HepG2 (cell line): ENCODE data around the gene GLUL. TPM values are rescaled to one million over a fixed set of nuclear protein-coding genes. Genes with fewer than 3 reads are reported as not detected.

Experiments
- ATAC-seq: fragments of 200-7000 bp; cut with Tn5 transposase; 3 replicates; pipeline ENCODE4 v1.9.1; 2020; ENCODE audit warnings: mild to moderate bottlenecking, moderate library complexity
- BruUV-seq: library from RNA; stranded (reverse); fragments of 400-500 nt; replicated peaks from 2 replicates; lab custom pipeline; 2021; lab: Mats Ljungman, UMichigan
- CTCF ChIA-PET: fragments of 300-600 bp; formaldehyde crosslinking; extraction: SDS; loops from one replicate; lab custom pipeline; 2021; ENCODE audit warnings: low total read pairs, inconsistent platforms, low intra/inter-chr PET ratio; lab: Yijun Ruan, JAX
- POLR2A ChIA-PET: fragments of 350-600 bp; sonication (Branson Sonifier 250); formaldehyde crosslinking; loops from one replicate; lab custom pipeline; 2020; ENCODE audit warnings: antibody characterized with exemption, inconsistent platforms; lab: Yijun Ruan, JAX
- DNase-seq: peaks from one replicate; pipeline ENCODE4 v3.0.0-alpha.2; 2015; ENCODE audit warnings: low spot score
- FAIRE-seq: peaks from 3 replicates; lab custom pipeline; 2011; peaks lifted over from hg19 to GRCh38; lab: Jason Lieb, UNC
- H2AFZ ChIP-seq: one replicate; pipeline ENCODE4 v1.6.1; 2011; ENCODE audit warnings: low read length, inconsistent platforms
- H3K27ac ChIP-seq: fragments of 300-600 bp; 3 replicates; pipeline ENCODE4 v1.8.0; 2011; ENCODE audit warnings: mixed run types, mild to moderate bottlenecking, mixed read lengths, low read length, inconsistent platforms; ENCODE audit not compliant: insufficient read depth; ENCODE audit errors: extremely low read length
- H3K27me3 ChIP-seq, 2 experiments: fragments of 200-600 bp in 1 of 2; 2 replicates in 1 of 2; 3 replicates in 1 of 2; pipeline versions ENCODE4 v1.6.0 to v1.8.0; 2011; ENCODE audit warnings: low read length in 2 of 2, mild to moderate bottlenecking in 2 of 2, moderate library complexity in 2 of 2, inconsistent platforms in 1 of 2; ENCODE audit not compliant: insufficient read depth in 2 of 2, control insufficient read depth in 1 of 2
- H3K36me3 ChIP-seq, 2 experiments: fragments of 200-600 bp in 1 of 2; replicated peaks in 1 of 2; 2 replicates in 1 of 2; 3 replicates in 1 of 2; pipeline versions ENCODE4 v1.5.1 to v1.8.0; 2011; ENCODE audit warnings: low read length in 2 of 2, inconsistent platforms in 1 of 2; ENCODE audit not compliant: insufficient read depth in 2 of 2, control insufficient read depth in 1 of 2
- H3K4me1 ChIP-seq: 2 replicates; pipeline ENCODE4 v1.5.1; 2012; ENCODE audit warnings: low read length, inconsistent platforms; ENCODE audit not compliant: insufficient read depth
- H3K4me2 ChIP-seq: 2 replicates; pipeline ENCODE4 v1.6.0; 2011; ENCODE audit warnings: low read depth, low read length, inconsistent platforms
- H3K4me3 ChIP-seq, 3 experiments: fragments of 200-600 bp in 1 of 3; sonication (generic), shearing (Covaris generic) in 1 of 3; replicated peaks in 1 of 3; 2 replicates each; pipeline ENCODE4 v1.5.1; 2011 to 2016; ENCODE audit warnings: low read length in 3 of 3, inconsistent platforms in 2 of 3, low read depth in 2 of 3, mild to moderate bottlenecking in 2 of 3, control low read depth in 1 of 3, mixed read lengths in 1 of 3; ENCODE audit not compliant: insufficient read depth in 1 of 3
- H3K79me2 ChIP-seq: one replicate; pipeline ENCODE4 v1.6.1; 2011; ENCODE audit warnings: low read length, inconsistent platforms; ENCODE audit not compliant: insufficient read depth
- H3K9ac ChIP-seq: 2 replicates; pipeline ENCODE4 v1.6.0; 2011; ENCODE audit warnings: mild to moderate bottlenecking, low read depth, low read length, inconsistent platforms; ENCODE audit not compliant: insufficient read depth
- H3K9me3 ChIP-seq: 2 replicates; pipeline ENCODE4 v1.5.1; 2012; ENCODE audit warnings: mild to moderate bottlenecking, low read length
- H4K20me1 ChIP-seq: 2 replicates; pipeline ENCODE4 v1.6.0; 2011; ENCODE audit warnings: inconsistent platforms, mild to moderate bottlenecking, low read length, moderate library complexity; ENCODE audit not compliant: insufficient read depth
- AKAP8 ChIP-seq: sonication (generic); formaldehyde crosslinking; IDR thresholded peaks from 2 replicates; pipeline ENCODE4 v1.5.1; 2020; ENCODE audit warnings: mild to moderate bottlenecking, missing genetic modification reagents
- CENPX ChIP-seq: sonication (generic); formaldehyde crosslinking; IDR thresholded peaks from 2 replicates; pipeline ENCODE4 v1.9.0; 2021; ENCODE audit warnings: mild to moderate bottlenecking, missing genetic modification reagents, moderate library complexity
- HMG20A ChIP-seq: IDR thresholded peaks from 2 replicates; pipeline ENCODE4 v1.6.1; 2016; ENCODE audit warnings: borderline replicate concordance
- JDP2 ChIP-seq: sonication (generic); formaldehyde crosslinking; IDR thresholded peaks from 2 replicates; pipeline ENCODE4 v1.8.1; 2022; ENCODE audit warnings: missing genetic modification reagents, borderline replicate concordance
- TAF1 ChIP-seq: sonication (generic); formaldehyde crosslinking; IDR thresholded peaks from 2 replicates; pipeline ENCODE4 v1.4.0; 2020; ENCODE audit warnings: missing genetic modification reagents
- TARDBP ChIP-seq: sonication (generic); formaldehyde crosslinking; IDR thresholded peaks from 2 replicates; pipeline ENCODE4 v1.8.0; 2022; ENCODE audit warnings: mild to moderate bottlenecking, missing genetic modification reagents
- TCF12 ChIP-seq, 2 experiments: fragments of 450-650 bp in 1 of 2; sonication (generic) in 1 of 2; formaldehyde crosslinking in 1 of 2; IDR thresholded peaks; 2 replicates each; pipeline versions ENCODE4 v1.6.1 to v1.8.0; 2017 to 2022; ENCODE audit warnings: antibody characterized with exemption in 1 of 2, mild to moderate bottlenecking in 1 of 2, missing genetic modification reagents in 1 of 2, moderate library complexity in 1 of 2
- TRIM24 ChIP-seq: sonication (generic); formaldehyde crosslinking; IDR thresholded peaks from 2 replicates; pipeline ENCODE4 v1.8.0; 2022; ENCODE audit warnings: mild to moderate bottlenecking, missing genetic modification reagents
- TSC22D2 ChIP-seq: sonication (generic); formaldehyde crosslinking; IDR thresholded peaks from 2 replicates; pipeline ENCODE4 v1.5.1; 2020; ENCODE audit warnings: missing genetic modification reagents, mild to moderate bottlenecking, borderline replicate concordance
- ZKSCAN5 ChIP-seq: sonication (generic); formaldehyde crosslinking; IDR thresholded peaks from 2 replicates; pipeline ENCODE4 v1.5.1; 2020; ENCODE audit warnings: mild to moderate bottlenecking, missing genetic modification reagents
- ZSCAN12 ChIP-seq: sonication (generic); formaldehyde crosslinking; IDR thresholded peaks from 2 replicates; pipeline ENCODE4 v1.9.0; 2021; ENCODE audit warnings: mild to moderate bottlenecking, missing genetic modification reagents
- WGBS: methylation state at CpG from one replicate; pipeline ENCODE4 v1.1.6; 2017; ENCODE audit warnings: low lambda C conversion rate; 5-methylcytosine and 5-hydroxymethylcytosine counted together
- in situ Hi-C: cut with HindIII; loops from 2 replicates; pipeline ENCODE4 v1.10.0; 2017; ENCODE audit warnings: low pct_unique_long_range_greater_than_20kb; ENCODE audit not compliant: extremely low pct_ligation_motif_present
- intact Hi-C: fragments of 100-400 bp; cut with micrococcal nuclease; formaldehyde crosslinking; loops from one replicate; pipeline ENCODE4 v1.10.0; 2022; ENCODE audit not compliant: unreplicated experiment
- polyA plus RNA-seq, 8 experiments: library from polyadenylated mRNA; depleted of rRNA in 3 of 8; stranded (reverse) in 7 of 8; unstranded in 1 of 8; fragments of >200 nt; fragmentation: Illumina TruSeq in 4 of 8; extraction: Trizol in 4 of 8; gene quantifications; 2 replicates each; pipeline versions ENCODE4 v1.2.1 to v1.2.3, GENCODE V29; 2011 to 2016; ENCODE audit warnings: low read depth in 4 of 8, missing spikeins in 1 of 8, mixed read lengths in 1 of 8; ENCODE audit not compliant: insufficient read depth in 1 of 8
- total RNA-seq, 5 experiments: library from RNA; depleted of rRNA; stranded (reverse); fragments of >200 nt; fragmentation: Illumina TruSeq; extraction: Trizol; gene quantifications; 2 replicates each; pipeline ENCODE4 v1.2.3, GENCODE V29; 2016; ENCODE audit warnings: low read depth in 1 of 5
- TF ChIP-seq, protein P1 (sequence below): sonication (generic); formaldehyde crosslinking; IDR thresholded peaks from 2 replicates; pipeline ENCODE4 v1.4.0; 2020; ENCODE audit warnings: low read depth, mild to moderate bottlenecking, missing genetic modification reagents
- TF ChIP-seq, protein P2 (sequence below): sonication (generic); formaldehyde crosslinking; IDR thresholded peaks from 2 replicates; pipeline ENCODE4 v1.5.0; 2020; ENCODE audit warnings: mild to moderate bottlenecking, missing genetic modification reagents

GLUL gene
- total and polyA plus RNA-seq, 2 of the 13 experiments (the other 11 are each of a cell fraction or from before 2014, with no cell fraction given), result 423 to 827 TPM

DNA sequence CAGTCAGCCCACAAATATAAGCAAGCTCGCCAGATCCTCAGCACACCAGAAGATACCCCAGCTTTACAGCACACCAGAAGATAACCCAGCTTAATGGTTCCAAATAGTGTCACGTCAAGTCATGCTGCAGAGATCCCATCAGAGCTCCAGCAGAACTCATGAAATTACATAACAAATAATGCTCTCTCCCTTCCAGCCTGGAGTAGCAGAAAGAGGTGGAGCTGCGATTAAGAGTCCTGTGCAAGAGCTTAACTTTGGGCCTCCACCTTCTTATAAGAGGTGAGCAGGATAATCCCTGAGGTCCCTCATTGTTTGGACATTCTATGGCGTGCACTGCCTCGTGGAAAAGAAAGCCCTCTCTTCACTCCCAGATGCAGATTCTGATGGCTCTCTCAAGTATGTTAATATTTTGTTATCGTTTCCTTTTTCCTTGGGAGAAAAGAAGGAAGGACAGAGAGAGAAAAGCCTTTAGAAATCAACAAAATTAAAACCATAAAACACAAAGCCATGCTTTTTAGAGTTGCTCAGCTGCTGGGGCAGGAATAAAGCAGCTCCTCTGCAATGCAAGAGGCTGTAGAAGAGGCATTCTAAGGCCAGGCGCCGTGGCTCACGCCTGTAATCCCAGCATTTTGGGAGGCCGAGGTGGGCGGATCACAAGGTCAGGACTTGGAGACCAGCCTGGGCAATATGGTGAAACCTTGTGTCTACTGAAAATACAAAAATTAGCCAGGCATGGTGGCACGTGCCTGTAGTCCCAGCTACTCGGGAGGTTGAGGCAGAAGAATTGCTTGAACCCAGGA lies 59.1 kb downstream of the GLUL start:
- no peak for FAIRE-seq
- H3K4me2 ChIP-seq, result no peak overlapping the region

More for the DNA sequence above, 59.1 kb downstream of the GLUL start:
- Histone ChIP-seq H3K27ac (no peak overlapping the region), H3K9me3 (no peaks in the 10 kb centered on the region), H3K9ac (no peak overlapping the region), H3K79me2 (no peaks in the 10 kb centered on the region), H3K4me1 (peaks cover 39% of the 10 kb centered on the region), H3K4me3 (no peak overlapping the region), H2AFZ (no peak overlapping the region), H3K36me3 (no peaks in the 10 kb centered on the region), H3K27me3 (no peaks in the 10 kb centered on the region), H4K20me1 (no peaks in the 10 kb centered on the region)
- DNase-seq (no peak), ATAC-seq (no peak)
- BruUV-seq, result no TSS peak
- TF ChIP-seq ZKSCAN5 (CRISPR knock-in tag) (no peak), TCF12 (IDR thresholded peaks at IDR 0.05) (no peak), TCF12 (CRISPR knock-in tag; IDR thresholded peaks at IDR 0.05) (no peak), JDP2 (CRISPR knock-in tag) (no peak), TSC22D2 (CRISPR knock-in tag) (no peak), TAF1 (no peak), CENPX (CRISPR knock-in tag) (no peak), TARDBP (CRISPR knock-in tag) (no peak), TRIM24 (CRISPR knock-in tag) (no peak), ZSCAN12 (no peak), AKAP8 (CRISPR knock-in tag) (no peak), HMG20A (no peak)
- TF ChIP-seq, protein P1, sequence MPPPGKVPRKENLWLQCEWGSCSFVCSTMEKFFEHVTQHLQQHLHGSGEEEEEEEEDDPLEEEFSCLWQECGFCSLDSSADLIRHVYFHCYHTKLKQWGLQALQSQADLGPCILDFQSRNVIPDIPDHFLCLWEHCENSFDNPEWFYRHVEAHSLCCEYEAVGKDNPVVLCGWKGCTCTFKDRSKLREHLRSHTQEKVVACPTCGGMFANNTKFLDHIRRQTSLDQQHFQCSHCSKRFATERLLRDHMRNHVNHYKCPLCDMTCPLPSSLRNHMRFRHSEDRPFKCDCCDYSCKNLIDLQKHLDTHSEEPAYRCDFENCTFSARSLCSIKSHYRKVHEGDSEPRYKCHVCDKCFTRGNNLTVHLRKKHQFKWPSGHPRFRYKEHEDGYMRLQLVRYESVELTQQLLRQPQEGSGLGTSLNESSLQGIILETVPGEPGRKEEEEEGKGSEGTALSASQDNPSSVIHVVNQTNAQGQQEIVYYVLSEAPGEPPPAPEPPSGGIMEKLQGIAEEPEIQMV, result no peak
- TF ChIP-seq, protein P2, sequence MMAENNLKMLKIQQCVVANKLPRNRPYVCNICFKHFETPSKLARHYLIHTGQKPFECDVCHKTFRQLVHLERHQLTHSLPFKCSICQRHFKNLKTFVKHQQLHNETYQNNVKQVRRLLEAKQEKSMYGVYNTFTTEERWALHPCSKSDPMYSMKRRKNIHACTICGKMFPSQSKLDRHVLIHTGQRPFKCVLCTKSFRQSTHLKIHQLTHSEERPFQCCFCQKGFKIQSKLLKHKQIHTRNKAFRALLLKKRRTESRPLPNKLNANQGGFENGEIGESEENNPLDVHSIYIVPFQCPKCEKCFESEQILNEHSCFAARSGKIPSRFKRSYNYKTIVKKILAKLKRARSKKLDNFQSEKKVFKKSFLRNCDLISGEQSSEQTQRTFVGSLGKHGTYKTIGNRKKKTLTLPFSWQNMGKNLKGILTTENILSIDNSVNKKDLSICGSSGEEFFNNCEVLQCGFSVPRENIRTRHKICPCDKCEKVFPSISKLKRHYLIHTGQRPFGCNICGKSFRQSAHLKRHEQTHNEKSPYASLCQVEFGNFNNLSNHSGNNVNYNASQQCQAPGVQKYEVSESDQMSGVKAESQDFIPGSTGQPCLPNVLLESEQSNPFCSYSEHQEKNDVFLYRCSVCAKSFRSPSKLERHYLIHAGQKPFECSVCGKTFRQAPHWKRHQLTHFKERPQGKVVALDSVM (CRISPR knock-in tag), result no peak
- POLR2A ChIA-PET, result interaction anchor here (1.2 kb wide), 1 partner anchor 59 kb away, joined by 5 read pairs; the partner anchor contains the start of gene GLUL
- 57% methylated on average over 12 of the region's 13 CpGs for WGBS
- intact Hi-C loops (no loop called here), in situ Hi-C loops (no loop called here)
- CTCF ChIA-PET, result no interaction called here
